Measurements from ENCODE around the gene SLC16A13.
"Not testable (repeated sequence)": the region's sequence is repeated elsewhere in the genome, so short reads cannot be mapped to it uniquely, and the experiment has no call there.

SLC16A13 gene

GRCh38 chr17:7035591-7036368 lies at the start of gene SLC16A13:
Gene SLC16A13 (plus strand): TSS chr17:7036015. CDS start chr17:7036383, 368 bp downstream.
- in situ Hi-C loops (cut with MboI; ENCODE audit: low sequenced_read_pairs): no loop called here

- in situ Hi-C loops (cut with MboI; ENCODE audit: low sequenced_read_pairs): no loop called here
Observed at GRCh38 chr17:6986676-6987075, 49.1 kb upstream of the SLC16A13 start.

GRCh38 chr17:6989779-6990178 lies 46.0 kb upstream of the SLC16A13 start:
- in situ Hi-C loops (cut with MboI; ENCODE audit: low sequenced_read_pairs): no loop called here

- in situ Hi-C loops (cut with MboI; ENCODE audit: low sequenced_read_pairs): not testable (repeated sequence)
Observed at GRCh38 chr17:6993613-6994056, 42.2 kb upstream of the SLC16A13 start.

GRCh38 chr17:6994118-6994598 lies 41.7 kb upstream of the SLC16A13 start:
- in situ Hi-C loops (cut with MboI; ENCODE audit: low sequenced_read_pairs): no loop called here

- in situ Hi-C loops (cut with MboI; ENCODE audit: low sequenced_read_pairs): no loop called here
Observed at GRCh38 chr17:6994666-6995256, 41.1 kb upstream of the SLC16A13 start.

- in situ Hi-C loops (cut with MboI; ENCODE audit: low sequenced_read_pairs): no loop called here
Observed at GRCh38 chr17:6995500-6996255, 40.1 kb upstream of the SLC16A13 start, which contains the start of gene ALOX12. Gene ALOX12 (plus strand): TSS chr17:6996049. CDS start chr17:6996118, 69 bp downstream.

GRCh38 chr17:6996256-6997011 lies 39.4 kb upstream of the SLC16A13 start:
- in situ Hi-C loops (cut with MboI; ENCODE audit: low sequenced_read_pairs): no loop called here

GRCh38 chr17:6997171-6997570 lies 38.6 kb upstream of the SLC16A13 start:
- in situ Hi-C loops (cut with MboI; ENCODE audit: low sequenced_read_pairs): no loop called here

GRCh38 chr17:6998855-6999508 lies 36.8 kb upstream of the SLC16A13 start:
- in situ Hi-C loops (cut with MboI; ENCODE audit: low sequenced_read_pairs): no loop called here

GRCh38 chr17:7001318-7001961 lies 34.4 kb upstream of the SLC16A13 start:
- in situ Hi-C loops (cut with MboI; ENCODE audit: low sequenced_read_pairs): loop anchor here (25.0 kb wide), 1 partner anchor 539 kb away; no protein-coding TSS in a partner anchor

- in situ Hi-C loops (cut with MboI; ENCODE audit: low sequenced_read_pairs): loop anchor here (25.0 kb wide), 1 partner anchor 540 kb away; no protein-coding TSS in a partner anchor
Observed at GRCh38 chr17:7002288-7003047, 33.3 kb upstream of the SLC16A13 start.

GRCh38 chr17:7003745-7004144 lies 32.1 kb upstream of the SLC16A13 start:
- in situ Hi-C loops (cut with MboI; ENCODE audit: low sequenced_read_pairs): loop anchor here (25.0 kb wide), 1 partner anchor 541 kb away; no protein-coding TSS in a partner anchor

- in situ Hi-C loops (cut with MboI; ENCODE audit: low sequenced_read_pairs): loop anchor here (25.0 kb wide), 1 partner anchor 542 kb away; no protein-coding TSS in a partner anchor
Observed at GRCh38 chr17:7004398-7005253, 31.2 kb upstream of the SLC16A13 start.

GRCh38 chr17:7005716-7006115 lies 30.1 kb upstream of the SLC16A13 start:
- in situ Hi-C loops (cut with MboI; ENCODE audit: low sequenced_read_pairs): loop anchor here (25.0 kb wide), 1 partner anchor 543 kb away; no protein-coding TSS in a partner anchor

GRCh38 chr17:7007143-7007542 lies 28.7 kb upstream of the SLC16A13 start:
- in situ Hi-C loops (cut with MboI; ENCODE audit: low sequenced_read_pairs): loop anchor here (25.0 kb wide), 1 partner anchor 545 kb away; no protein-coding TSS in a partner anchor

GRCh38 chr17:7010523-7010922 lies 25.3 kb upstream of the SLC16A13 start:
- in situ Hi-C loops (cut with MboI; ENCODE audit: low sequenced_read_pairs): loop anchor here (10.0 to 25.0 kb wide), 2 partner anchors 346 to 548 kb away; no protein-coding TSS in a partner anchor
